ENCODE measurements around the gene CPNE9.

The CPNE9 gene

DNA sequence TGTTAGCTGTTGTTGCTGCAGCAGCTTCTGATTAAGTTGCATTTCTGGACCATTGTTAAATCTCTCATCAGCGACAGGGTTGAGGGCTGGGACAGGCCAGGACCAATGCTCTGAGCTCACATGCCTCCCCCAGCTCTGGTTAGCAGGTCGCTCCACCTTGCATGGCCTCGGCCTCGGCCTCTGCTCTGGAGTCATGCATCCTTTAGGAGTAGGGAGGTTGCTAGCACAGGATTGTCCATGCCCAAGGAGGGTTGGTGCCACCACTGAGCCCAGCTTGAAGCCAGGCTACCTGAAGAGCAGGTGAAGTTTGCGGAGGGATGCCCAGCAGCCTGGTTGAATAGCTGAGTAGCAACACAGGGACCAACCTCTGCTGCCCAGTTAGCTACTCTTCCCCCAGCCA lies 11.2 kb upstream of the CPNE9 start:
- TF ChIP-seq, protein P1, sequence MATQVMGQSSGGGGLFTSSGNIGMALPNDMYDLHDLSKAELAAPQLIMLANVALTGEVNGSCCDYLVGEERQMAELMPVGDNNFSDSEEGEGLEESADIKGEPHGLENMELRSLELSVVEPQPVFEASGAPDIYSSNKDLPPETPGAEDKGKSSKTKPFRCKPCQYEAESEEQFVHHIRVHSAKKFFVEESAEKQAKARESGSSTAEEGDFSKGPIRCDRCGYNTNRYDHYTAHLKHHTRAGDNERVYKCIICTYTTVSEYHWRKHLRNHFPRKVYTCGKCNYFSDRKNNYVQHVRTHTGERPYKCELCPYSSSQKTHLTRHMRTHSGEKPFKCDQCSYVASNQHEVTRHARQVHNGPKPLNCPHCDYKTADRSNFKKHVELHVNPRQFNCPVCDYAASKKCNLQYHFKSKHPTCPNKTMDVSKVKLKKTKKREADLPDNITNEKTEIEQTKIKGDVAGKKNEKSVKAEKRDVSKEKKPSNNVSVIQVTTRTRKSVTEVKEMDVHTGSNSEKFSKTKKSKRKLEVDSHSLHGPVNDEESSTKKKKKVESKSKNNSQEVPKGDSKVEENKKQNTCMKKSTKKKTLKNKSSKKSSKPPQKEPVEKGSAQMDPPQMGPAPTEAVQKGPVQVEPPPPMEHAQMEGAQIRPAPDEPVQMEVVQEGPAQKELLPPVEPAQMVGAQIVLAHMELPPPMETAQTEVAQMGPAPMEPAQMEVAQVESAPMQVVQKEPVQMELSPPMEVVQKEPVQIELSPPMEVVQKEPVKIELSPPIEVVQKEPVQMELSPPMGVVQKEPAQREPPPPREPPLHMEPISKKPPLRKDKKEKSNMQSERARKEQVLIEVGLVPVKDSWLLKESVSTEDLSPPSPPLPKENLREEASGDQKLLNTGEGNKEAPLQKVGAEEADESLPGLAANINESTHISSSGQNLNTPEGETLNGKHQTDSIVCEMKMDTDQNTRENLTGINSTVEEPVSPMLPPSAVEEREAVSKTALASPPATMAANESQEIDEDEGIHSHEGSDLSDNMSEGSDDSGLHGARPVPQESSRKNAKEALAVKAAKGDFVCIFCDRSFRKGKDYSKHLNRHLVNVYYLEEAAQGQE (IDR thresholded peaks at IDR 0.05; ENCODE audit: insufficient replicate concordance, low read depth): no peak
- TF ChIP-seq SPI1 (IDR thresholded peaks at IDR 0.05; ENCODE audit: borderline replicate concordance, low read depth) (no peak), CTCF (IDR thresholded peaks at IDR 0.05; ENCODE audit: insufficient read depth, low read length) (no peak), GABPA (IDR thresholded peaks at IDR 0.05; ENCODE audit: low read depth) (no peak), POLR2AphosphoS5 (IDR thresholded peaks at IDR 0.05; ENCODE audit: low read depth) (no peak)
- Histone ChIP-seq H3K27me3 (ENCODE audit: insufficient read depth, poor library complexity, severe bottlenecking) (no peaks in the 10 kb centered on the region), H3K27ac (replicated peaks) (no peak overlapping the region), H3K4me3 (replicated peaks; ENCODE audit: insufficient read depth, low read length) (no peak overlapping the region)
- DNase-seq (ENCODE audit: low read depth in 1 of 2, low spot score in 1 of 2): no peak

DNA sequence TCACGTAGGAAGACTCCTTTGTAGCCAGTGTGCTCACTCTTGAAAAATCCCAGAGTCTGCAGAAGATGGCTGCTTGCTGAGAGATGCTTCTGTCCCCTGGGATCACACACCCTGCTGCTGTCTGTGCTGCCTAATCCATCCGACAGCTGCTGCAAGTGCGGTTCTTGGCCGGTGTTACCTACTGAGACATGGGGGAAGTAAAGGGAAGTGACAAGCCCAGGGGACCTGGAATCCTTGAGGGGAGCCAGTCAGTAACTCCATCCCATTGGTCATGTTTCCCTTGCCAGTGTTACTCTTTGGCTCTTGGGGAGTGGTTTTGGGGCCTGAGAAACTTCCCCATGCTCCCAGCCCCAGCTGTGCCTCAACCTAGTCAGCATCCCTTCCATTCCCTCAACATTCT lies 8.3 kb upstream of the CPNE9 start:
- no peak for DNase-seq (ENCODE audit: low read depth in 1 of 2, low spot score in 1 of 2)
- no peak overlapping the region for H3K4me3 ChIP-seq (replicated peaks; ENCODE audit: insufficient read depth, low read length)
- H3K27ac ChIP-seq (replicated peaks): no peak overlapping the region
- H3K27me3 ChIP-seq (ENCODE audit: insufficient read depth, poor library complexity, severe bottlenecking): no peaks in the 10 kb centered on the region
- no peak for TF ChIP-seq GABPA (IDR thresholded peaks at IDR 0.05; ENCODE audit: low read depth)
- TF ChIP-seq SPI1 (IDR thresholded peaks at IDR 0.05; ENCODE audit: borderline replicate concordance, low read depth): no peak
- TF ChIP-seq CTCF (IDR thresholded peaks at IDR 0.05; ENCODE audit: insufficient read depth, low read length): no peak
- TF ChIP-seq, protein P1 (IDR thresholded peaks at IDR 0.05; ENCODE audit: insufficient replicate concordance, low read depth): no peak
- no peak for TF ChIP-seq POLR2AphosphoS5 (IDR thresholded peaks at IDR 0.05; ENCODE audit: low read depth)

DNA sequence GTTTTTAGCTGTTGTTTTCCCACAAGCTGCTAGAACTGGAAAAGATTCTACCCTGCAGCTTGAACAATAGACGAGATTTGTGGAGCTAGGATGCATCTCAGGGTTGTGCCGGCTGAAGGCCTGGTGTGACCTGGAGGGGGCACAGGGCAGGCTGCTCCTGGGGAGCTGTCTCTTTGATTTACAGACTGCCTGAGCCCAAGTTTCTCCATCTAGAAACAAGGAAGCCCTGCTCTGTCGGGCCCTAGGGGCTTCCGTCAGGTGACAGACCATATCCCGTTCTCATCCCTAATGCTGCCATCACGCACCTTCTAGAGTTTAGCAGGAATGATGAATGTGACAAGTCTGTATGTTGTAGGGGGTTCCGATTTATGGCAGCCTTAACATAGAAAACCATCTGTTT lies 7.9 kb upstream of the CPNE9 start:
- DNase-seq (ENCODE audit: low read depth in 1 of 2, low spot score in 1 of 2): no peak
- H3K27me3 ChIP-seq (ENCODE audit: insufficient read depth, poor library complexity, severe bottlenecking): no peaks in the 10 kb centered on the region
- TF ChIP-seq SPI1 (IDR thresholded peaks at IDR 0.05; ENCODE audit: borderline replicate concordance, low read depth): no peak
- no peak for TF ChIP-seq CTCF (IDR thresholded peaks at IDR 0.05; ENCODE audit: insufficient read depth, low read length)
- no peak for TF ChIP-seq POLR2AphosphoS5 (IDR thresholded peaks at IDR 0.05; ENCODE audit: low read depth)
- TF ChIP-seq GABPA (IDR thresholded peaks at IDR 0.05; ENCODE audit: low read depth): no peak
- TF ChIP-seq, protein P1 (IDR thresholded peaks at IDR 0.05; ENCODE audit: insufficient replicate concordance, low read depth): no peak
- no peak overlapping the region for H3K4me3 ChIP-seq (replicated peaks; ENCODE audit: insufficient read depth, low read length)
- no peak overlapping the region for H3K27ac ChIP-seq (replicated peaks)
